ENCODE data around the gene POMP. TPM values are rescaled to one million over a fixed set of nuclear protein-coding genes. Genes with fewer than 3 reads are reported as not detected.

POMP gene
- total RNA-seq, 1 experiment from 2014 or later: 92.2 TPM

GRCh38 chr13:28651810-28652401 lies 7.0 kb upstream of the POMP start (continued):
- TF ChIP-seq ETV6 (CRISPR knock-in tag; IDR thresholded peaks at IDR 0.05) (no peak), ZNF281 (CRISPR knock-in tag; IDR thresholded peaks at IDR 0.05) (no peak), ZNF219 (CRISPR knock-in tag; IDR thresholded peaks at IDR 0.05; ENCODE audit: borderline replicate concordance) (no peak), TCF7 (CRISPR knock-in tag; IDR thresholded peaks at IDR 0.05; ENCODE audit: low read depth) (no peak), ATF2 (CRISPR knock-in tag; IDR thresholded peaks at IDR 0.05; ENCODE audit: borderline replicate concordance, low read depth) (no peak), ZBTB43 (CRISPR knock-in tag; IDR thresholded peaks at IDR 0.05) (no peak), ZNF396 (CRISPR knock-in tag; IDR thresholded peaks at IDR 0.05; ENCODE audit: borderline replicate concordance) (no peak), IRF1 (CRISPR knock-in tag; IDR thresholded peaks at IDR 0.05) (no peak), CREM (CRISPR knock-in tag; IDR thresholded peaks at IDR 0.05) (no peak), GABPB1 (CRISPR knock-in tag; IDR thresholded peaks at IDR 0.05) (no peak)

GRCh38 chr13:28653111-28653510 lies 5.8 kb upstream of the POMP start:
- POLR2A ChIA-PET: no interaction called here
- Mint-ChIP-seq H3K4me3 (no peak overlapping the region), H3K36me3 (no peaks in the 10 kb centered on the region), H3K4me1 (peaks cover 23% of the 10 kb centered on the region), H3K27me3 (ENCODE audit: low read depth) (no peaks in the 10 kb centered on the region), H3K9me3 (no peaks in the 10 kb centered on the region), H3K27ac (no peak overlapping the region)
- no peak for TF ChIP-seq STAT6 (CRISPR knock-in tag; conservative IDR thresholded peaks at IDR 0.05; ENCODE audit: low read depth)
- TF ChIP-seq MYBL2 (CRISPR knock-in tag; IDR thresholded peaks at IDR 0.05): no peak
- TF ChIP-seq ATF3 (CRISPR knock-in tag; conservative IDR thresholded peaks at IDR 0.05): no peak
- no peak for TF ChIP-seq ZSCAN18 (CRISPR knock-in tag; IDR thresholded peaks at IDR 0.05)
- TF ChIP-seq FOXP1 (CRISPR knock-in tag; IDR thresholded peaks at IDR 0.05; ENCODE audit: borderline replicate concordance): no peak
- ATAC-seq (no peak), DNase-seq (ENCODE audit: low spot score) (no peak)
- CTCF ChIA-PET: no interaction called here
